HPDE6-E6E7 (cell line): ENCODE measurements around the gene SVOP.
A peak's percentile ranks its signal among the peaks of the same experiment; 100 is the strongest.
"Not testable (repeated sequence)": the region's sequence is repeated elsewhere in the genome, so short reads cannot be mapped to it uniquely, and the experiment has no call there.

ENCODE experiments used
- DNase-seq: peaks from one replicate; pipeline ENCODE4 v3.0.0; 2011; ENCODE audit warnings: missing footprints; ENCODE audit errors: extremely low spot score

The SVOP gene

GRCh38 chr12:109020796-109021380 is at the start of gene SVOP:
TSS of gene SVOP (minus strand) at chr12:109021068. CDS start at chr12:109020868, 200 bp downstream.
- DNase-seq = peak; percentile 62

GRCh38 chr12:109069307-109070271 is 48.7 kb upstream of the SVOP start:
- DNase-seq = no peak

- DNase-seq = no peak
Measured at GRCh38 chr12:109065853-109066193, 45.0 kb upstream of the SVOP start.

GRCh38 chr12:109065154-109065852 is 44.4 kb upstream of the SVOP start:
- no peak for DNase-seq

GRCh38 chr12:109064143-109064542 is 43.3 kb upstream of the SVOP start:
- DNase-seq = no peak

- no peak for DNase-seq
Measured at GRCh38 chr12:109058773-109059172, 37.9 kb upstream of the SVOP start.

GRCh38 chr12:109057376-109057775 is 36.5 kb upstream of the SVOP start:
- DNase-seq = no peak

- no peak for DNase-seq
Measured at GRCh38 chr12:109056891-109057290, 36.0 kb upstream of the SVOP start.

GRCh38 chr12:109054520-109054919 is 33.7 kb upstream of the SVOP start:
- no peak for DNase-seq

GRCh38 chr12:109054124-109054513 is 33.3 kb upstream of the SVOP start:
- not testable (repeated sequence) for DNase-seq

GRCh38 chr12:109053382-109054123 is 32.7 kb upstream of the SVOP start:
- DNase-seq = no peak

- DNase-seq = peak; percentile 88
Measured at GRCh38 chr12:109052414-109053323, 31.8 kb upstream of the SVOP start, which contains the start of gene USP30. TSS of gene USP30 (plus strand) at chr12:109052576. CDS start at chr12:109052679, 103 bp downstream.

GRCh38 chr12:109052097-109052413 is 31.2 kb upstream of the SVOP start:
- DNase-seq = no peak

- not testable (repeated sequence) for DNase-seq
Measured at GRCh38 chr12:109049794-109050193, 28.9 kb upstream of the SVOP start.

GRCh38 chr12:109048706-109049105 is 27.8 kb upstream of the SVOP start:
- DNase-seq = not testable (repeated sequence)

- no peak for DNase-seq
Measured at GRCh38 chr12:109047081-109047805, 26.4 kb upstream of the SVOP start.

- no peak for DNase-seq
Measured at GRCh38 chr12:109044241-109044640, 23.4 kb upstream of the SVOP start.

GRCh38 chr12:109036975-109037374 is 16.1 kb upstream of the SVOP start:
- DNase-seq = no peak

GRCh38 chr12:109033239-109034196 is 12.7 kb upstream of the SVOP start:
- no peak for DNase-seq
